PC-9 (cell line): ENCODE measurements around the gene ALDH4A1.

Experiments used
- EZH2 ChIP-seq: fragments of 200-600 bp; sonication (generic); IDR thresholded peaks from 2 replicates; pipeline ENCODE4 v1.8.0; 2017; ENCODE audit warnings: antibody characterized with exemption, low read depth
- TF ChIP-seq, protein P1 (sequence below): fragments of 200-600 bp; sonication (generic); conservative IDR thresholded peaks from 2 replicates; pipeline ENCODE4 v1.6.1; 2017; ENCODE audit warnings: mixed run types, antibody characterized with exemption, mild to moderate bottlenecking, moderate library complexity

DNA sequence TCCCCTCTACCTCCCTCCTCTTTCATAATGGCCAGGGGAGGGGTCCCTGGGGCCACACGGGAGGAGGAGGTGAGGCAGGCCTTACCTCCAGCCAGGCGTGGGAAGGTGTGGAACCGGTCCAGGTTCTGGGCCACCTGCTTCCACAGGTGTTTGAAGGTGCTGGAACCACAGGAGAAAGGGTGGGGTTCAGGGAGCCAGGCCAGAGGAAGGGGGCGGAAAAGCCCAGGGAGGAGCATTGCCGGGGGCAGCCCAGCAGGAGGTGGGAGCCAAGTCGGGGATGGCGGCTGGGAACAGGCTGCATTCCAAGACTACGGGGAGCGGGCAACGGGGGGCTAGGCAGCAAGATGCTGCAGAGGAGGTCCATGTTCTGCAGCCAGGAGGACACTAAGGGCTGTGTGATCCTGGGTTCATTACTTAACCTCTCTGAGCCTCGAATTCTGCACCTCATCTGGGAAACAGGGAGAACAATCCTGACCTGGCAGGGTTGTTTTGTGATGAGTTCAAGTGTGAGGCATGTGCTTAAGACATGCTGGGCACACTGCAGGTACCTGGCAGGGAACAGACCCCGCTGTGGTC is 23.1 kb downstream of the ALDH4A1 start:
- TF ChIP-seq, protein P1, sequence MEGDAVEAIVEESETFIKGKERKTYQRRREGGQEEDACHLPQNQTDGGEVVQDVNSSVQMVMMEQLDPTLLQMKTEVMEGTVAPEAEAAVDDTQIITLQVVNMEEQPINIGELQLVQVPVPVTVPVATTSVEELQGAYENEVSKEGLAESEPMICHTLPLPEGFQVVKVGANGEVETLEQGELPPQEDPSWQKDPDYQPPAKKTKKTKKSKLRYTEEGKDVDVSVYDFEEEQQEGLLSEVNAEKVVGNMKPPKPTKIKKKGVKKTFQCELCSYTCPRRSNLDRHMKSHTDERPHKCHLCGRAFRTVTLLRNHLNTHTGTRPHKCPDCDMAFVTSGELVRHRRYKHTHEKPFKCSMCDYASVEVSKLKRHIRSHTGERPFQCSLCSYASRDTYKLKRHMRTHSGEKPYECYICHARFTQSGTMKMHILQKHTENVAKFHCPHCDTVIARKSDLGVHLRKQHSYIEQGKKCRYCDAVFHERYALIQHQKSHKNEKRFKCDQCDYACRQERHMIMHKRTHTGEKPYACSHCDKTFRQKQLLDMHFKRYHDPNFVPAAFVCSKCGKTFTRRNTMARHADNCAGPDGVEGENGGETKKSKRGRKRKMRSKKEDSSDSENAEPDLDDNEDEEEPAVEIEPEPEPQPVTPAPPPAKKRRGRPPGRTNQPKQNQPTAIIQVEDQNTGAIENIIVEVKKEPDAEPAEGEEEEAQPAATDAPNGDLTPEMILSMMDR: no peak
- no peak for TF ChIP-seq EZH2
